K562 (cell line): ENCODE measurements around the gene SPATA33. TPM values are rescaled to one million over a fixed set of nuclear protein-coding genes. Genes with fewer than 3 reads are reported as not detected.

ENCODE experiments used
- ATAC-seq: fragments of 200-7000 bp; cut with Tn5 transposase; 3 replicates; pipeline ENCODE4 v1.9.1; 2020; ENCODE audit warnings: moderate library complexity
- BruUV-seq: library from RNA; stranded (reverse); fragments of 400-500 nt; replicated peaks from 2 replicates; lab custom pipeline; 2021; lab: Mats Ljungman, UMichigan
- CTCF ChIA-PET: fragments of 300-600 bp; formaldehyde crosslinking; extraction: SDS; loops from one replicate; lab custom pipeline; 2021; ENCODE audit warnings: low intra/inter-chr PET ratio; lab: Yijun Ruan, JAX
- POLR2A ChIA-PET: fragments of 300-600, 350-650 bp; sonication (Branson Sonifier 250); formaldehyde crosslinking; extraction: SDS; loops from one replicate; lab custom pipeline; 2021; ENCODE audit warnings: antibody characterized with exemption, inconsistent platforms; lab: Yijun Ruan, JAX
- DNase-seq, 4 experiments: peaks; one replicate each; pipeline versions ENCODE4 v3.0.0 to v3.0.0-alpha.2; 2011 to 2018; ENCODE audit warnings: low spot score in 3 of 4, mixed read lengths in 3 of 4; ENCODE audit errors: extremely low read depth in 1 of 4
- FAIRE-seq: peaks from 2 replicates; lab custom pipeline; 2011; peaks lifted over from hg19 to GRCh38; lab: Jason Lieb, UNC
- H2AFZ ChIP-seq: 2 replicates; pipeline ENCODE4 v1.6.0; 2011; ENCODE audit warnings: low read depth, low read length, control low read depth, inconsistent platforms
- H3K27ac ChIP-seq: fragments of 200-600 bp; 3 replicates; pipeline ENCODE4 v1.8.0; 2011; ENCODE audit warnings: low read depth, mild to moderate bottlenecking, control low read depth, inconsistent platforms, low read length, moderate library complexity, mixed read lengths; ENCODE audit errors: extremely low read depth
- H3K27me3 ChIP-seq, 2 experiments: fragments of 300-600 bp in 1 of 2; 2 replicates in 1 of 2; 3 replicates in 1 of 2; pipeline versions ENCODE4 v1.6.0 to v1.8.0; 2011; ENCODE audit warnings: inconsistent platforms in 2 of 2, low read length in 2 of 2, mild to moderate bottlenecking in 1 of 2, mixed read lengths in 1 of 2, moderate library complexity in 1 of 2; ENCODE audit not compliant: control insufficient read depth in 2 of 2, insufficient read depth in 2 of 2
- H3K36me3 ChIP-seq: fragments of 300-600 bp; 3 replicates; pipeline ENCODE4 v1.8.0; 2011; ENCODE audit warnings: mild to moderate bottlenecking, low read length, inconsistent platforms; ENCODE audit not compliant: control insufficient read depth, insufficient read depth
- H3K4me1 ChIP-seq, 2 experiments: fragments of 200-600 bp in 1 of 2; replicated peaks in 1 of 2; 2 replicates in 1 of 2; 3 replicates in 1 of 2; pipeline versions ENCODE4 v1.5.1 to v1.8.0; 2011; ENCODE audit warnings: inconsistent platforms in 2 of 2, low read length in 2 of 2, mild to moderate bottlenecking in 1 of 2, mixed read lengths in 1 of 2, moderate library complexity in 1 of 2; ENCODE audit not compliant: control insufficient read depth in 2 of 2, insufficient read depth in 2 of 2
- H3K4me2 ChIP-seq: 2 replicates; pipeline ENCODE4 v1.6.1; 2011; ENCODE audit warnings: low read length, control low read depth, inconsistent platforms, mixed read lengths; ENCODE audit not compliant: insufficient read depth
- H3K4me3 ChIP-seq: fragments of 200-600 bp; sonication (generic), shearing (Covaris generic); 2 replicates; pipeline ENCODE4 v1.5.1; 2016; ENCODE audit warnings: control low read depth, inconsistent platforms
- H3K79me2 ChIP-seq: fragments of 200-600 bp; 3 replicates; pipeline ENCODE4 v1.8.0; 2011; ENCODE audit warnings: low read length, inconsistent platforms; ENCODE audit not compliant: control insufficient read depth, insufficient read depth
- H3K9ac ChIP-seq, 2 experiments: 2 replicates each; pipeline versions ENCODE4 v1.6.0 to v1.6.1; 2011; ENCODE audit warnings: low read depth in 2 of 2, low read length in 2 of 2, control low read depth in 1 of 2, inconsistent platforms in 1 of 2, mild to moderate bottlenecking in 1 of 2, mixed read lengths in 1 of 2; ENCODE audit not compliant: insufficient read depth in 1 of 2
- H3K9me1 ChIP-seq: one replicate; pipeline ENCODE4 v1.6.0; 2011; ENCODE audit warnings: inconsistent platforms, mild to moderate bottlenecking, low read length, moderate library complexity; ENCODE audit not compliant: control insufficient read depth, insufficient read depth
- H3K9me3 ChIP-seq: replicated peaks from 2 replicates; pipeline ENCODE4 v1.5.1; 2011; ENCODE audit warnings: low read depth, low read length, inconsistent platforms; ENCODE audit not compliant: control insufficient read depth, insufficient read depth
- H4K20me1 ChIP-seq: replicated peaks from 2 replicates; pipeline ENCODE4 v1.6.1; 2011; ENCODE audit warnings: low read length, inconsistent platforms, mixed read lengths; ENCODE audit not compliant: control insufficient read depth, insufficient read depth
- EZH2 ChIP-seq: IDR thresholded peaks from 2 replicates; pipeline ENCODE4 v1.6.1; 2012; ENCODE audit warnings: low read depth, mild to moderate bottlenecking, inconsistent platforms, low read length, borderline replicate concordance
- USF2 ChIP-seq: sonication (generic); formaldehyde crosslinking; IDR thresholded peaks from 2 replicates; pipeline ENCODE4 v1.5.0; 2020; ENCODE audit warnings: missing genetic modification reagents
- ZBTB40 ChIP-seq, 2 experiments: fragments of 450-650 bp in 1 of 2; sonication (generic) in 1 of 2; formaldehyde crosslinking in 1 of 2; IDR thresholded peaks; 2 replicates each; pipeline versions ENCODE4 v1.7.1 to v1.9.0; 2016 to 2022; ENCODE audit warnings: inconsistent platforms in 1 of 2, mild to moderate bottlenecking in 1 of 2, missing genetic modification reagents in 1 of 2
- WGBS: fragments of 100-300 bp; shearing (Covaris generic); methylation state at CpG from one replicate; pipeline ENCODE4 v1.1.6; 2016; ENCODE audit warnings: low coverage, mixed read lengths; ENCODE audit not compliant: insufficient coverage; ENCODE audit errors: missing lambda C conversion rate; 5-methylcytosine and 5-hydroxymethylcytosine counted together
- in situ Hi-C: fragments of 300-500 bp; cut with MboI; formaldehyde crosslinking; loops from 4 replicates; pipeline ENCODE4 v1.15.0; 2018; ENCODE audit warnings: inconsistent platforms, mixed read lengths
- intact Hi-C: fragments of 100-400 bp; cut with micrococcal nuclease; formaldehyde crosslinking; loops from 2 replicates; pipeline ENCODE4 v1.14.2; 2022
- polyA plus RNA-seq, 8 experiments: library from polyadenylated mRNA; depleted of rRNA in 4 of 8; stranded (reverse) in 5 of 8; unstranded in 3 of 8; fragments of >200 nt; fragmentation: Nextera tagmentation in 2 of 8; fragmentation: Illumina TruSeq in 1 of 8; extraction: Ambion mirVana in 2 of 8; extraction: Trizol in 1 of 8; gene quantifications; 2 replicates each; pipeline versions ENCODE4 v1.2.1 to v1.2.3, GENCODE V29; 2011 to 2014; ENCODE audit warnings: inconsistent platforms in 1 of 8, missing spikeins in 1 of 8
- total RNA-seq, 7 experiments: library from RNA; depleted of rRNA in 6 of 7; stranded (reverse); fragments of >200 nt in 6 of 7; fragmentation: Illumina TruSeq in 2 of 7; extraction: Trizol in 2 of 7; gene quantifications; 2 replicates each; pipeline versions ENCODE4 v1.2.1 to v1.2.3, GENCODE V29; 2011 to 2021; ENCODE audit warnings: low replicate concordance in 1 of 7

Gene SPATA33
- total and polyA plus RNA-seq, 9 of the 15 experiments (the other 6 are each of a cell fraction or from before 2014, with no cell fraction given) = 4.0 to 20.0 (median 11.8) TPM

DNA sequence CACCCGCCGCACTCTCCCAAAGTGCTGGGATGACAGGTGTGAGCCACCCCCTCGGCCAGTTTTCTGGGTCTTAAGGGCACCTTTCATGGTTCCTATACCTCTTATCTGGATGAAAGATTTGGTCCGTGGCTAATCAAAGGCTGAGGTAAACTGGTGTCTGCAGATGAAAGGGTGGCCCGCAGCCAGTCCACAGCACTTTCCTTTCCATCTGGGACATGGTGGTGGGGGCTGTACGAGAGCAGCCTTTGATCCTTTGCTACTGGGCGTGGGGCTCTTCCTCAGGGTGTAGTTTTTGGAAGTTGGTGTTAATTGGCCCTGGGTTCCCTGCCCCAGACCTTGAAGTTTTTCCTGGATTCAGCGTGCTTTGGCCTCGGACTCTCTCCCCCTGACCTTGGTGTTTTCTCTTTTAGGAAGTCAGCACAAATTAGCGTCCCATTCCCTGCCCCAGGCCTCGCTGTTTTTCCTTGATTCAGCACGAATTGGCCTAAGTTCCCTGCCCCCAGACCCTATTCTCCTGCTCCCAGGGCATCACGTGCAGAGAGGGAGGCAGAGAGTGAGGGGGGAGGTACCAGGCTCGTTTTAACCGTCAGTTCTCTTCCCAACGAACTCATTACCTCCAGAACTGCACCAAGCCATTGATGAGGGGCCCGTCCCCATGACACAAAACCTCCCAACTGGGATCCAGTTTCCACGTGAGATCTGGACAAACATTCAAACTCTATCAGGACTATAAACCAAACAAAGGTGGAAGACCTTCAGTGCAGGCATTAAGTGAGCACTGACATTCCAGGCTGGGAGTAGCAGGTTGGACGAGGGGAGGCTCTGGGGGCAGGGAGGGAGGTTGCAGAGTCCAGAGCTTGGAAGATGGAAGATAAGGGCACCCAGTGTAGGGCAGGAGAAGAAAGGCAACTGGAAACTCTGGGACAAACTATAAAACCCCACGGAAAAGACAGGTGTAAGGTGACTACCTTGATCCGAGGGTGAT, 32.6 kb upstream of the SPATA33 start:
- Histone ChIP-seq H3K9ac (no peak overlapping the region), H3K27ac (no peak overlapping the region), H3K79me2 (no peaks in the 10 kb centered on the region), H3K4me2 (no peak overlapping the region), H3K27me3 (peaks cover 43 to 77% of the 10 kb centered on the region in 2 experiments), H3K9me3 (no peaks in the 10 kb centered on the region), H4K20me1 (no peaks in the 10 kb centered on the region), H2AFZ (no peak overlapping the region), H3K36me3 (no peaks in the 10 kb centered on the region), H3K9me1 (no peaks in the 10 kb centered on the region), H3K4me1 (peaks cover 0 to 29% of the 10 kb centered on the region in 2 experiments; a peak in 2 of 5 replicates), H3K4me3 (no peak overlapping the region)
- 0 out of 2 replicates have a peak, but pooled peaks have one; percentile 5 for TF ChIP-seq USF2 (CRISPR knock-in tag)
- TF ChIP-seq EZH2 = 0 out of 2 replicates have a peak, but pooled peaks have one; percentile 64
- no peak for TF ChIP-seq ZBTB40 (IDR thresholded peaks at IDR 0.05)
- no peak for TF ChIP-seq ZBTB40 (CRISPR knock-in tag; IDR thresholded peaks at IDR 0.05)
- BruUV-seq = no TSS peak
- no peak for DNase-seq
- intact Hi-C loops = no loop called here
- no peak for ATAC-seq
- ChIA-PET POLR2A (interaction anchor here (0.7 kb wide), 1 partner anchor 10 kb away, joined by 3 read pairs; no protein-coding TSS in a partner anchor), CTCF (interaction anchor here (0.5 kb wide), 1 partner anchor 13 kb away, joined by 3 read pairs; no protein-coding TSS in a partner anchor)
- 7% methylated on average over 21 of the region's 21 CpGs for WGBS
- FAIRE-seq = no peak
- in situ Hi-C loops = no loop called here
